OCI-LY3 (cell line): ENCODE data around the gene POM121L2.

Source experiments
- H2AFZ ChIP-seq: fragments of 200-600, 300-600 bp; shearing (Covaris generic); 2 replicates; pipeline ENCODE4 v1.6.0; 2014; ENCODE audit warnings: antibody characterized with exemption, low read depth, low read length
- H3K27ac ChIP-seq: fragments of 200-600, 300-600 bp; sonication (generic); 2 replicates; pipeline ENCODE4 v1.5.1; 2014; ENCODE audit warnings: mild to moderate bottlenecking, low read length, moderate library complexity, mixed read lengths
- H3K27me3 ChIP-seq: fragments of 200-600, 300-600 bp; sonication (generic); 2 replicates; pipeline ENCODE4 v1.6.1; 2014; ENCODE audit warnings: low read depth, low read length, mixed read lengths
- H3K36me3 ChIP-seq: fragments of 200-600, 300-600 bp; sonication (generic); replicated peaks from 2 replicates; pipeline ENCODE3; 2014; ENCODE audit warnings: low read depth, low read length, mixed read lengths
- H3K4me1 ChIP-seq: fragments of 300-600, 200-600 bp; sonication (generic); 2 replicates; pipeline ENCODE4 v1.6.1; 2014; ENCODE audit warnings: low read length, mixed read lengths
- H3K4me2 ChIP-seq: fragments of 200-600, 300-600 bp; sonication (generic); 2 replicates; pipeline ENCODE4 v1.6.1; 2014; ENCODE audit warnings: low read length, mixed read lengths
- H3K4me3 ChIP-seq: fragments of 300-600, 200-600 bp; sonication (generic); 2 replicates; pipeline ENCODE4 v1.5.1; 2014; ENCODE audit warnings: antibody characterized with exemption, mild to moderate bottlenecking, low read length, moderate library complexity
- H3K79me2 ChIP-seq: fragments of 300-600, 200-600 bp; shearing (Covaris generic); 2 replicates; pipeline ENCODE4 v1.6.1; 2014; ENCODE audit warnings: mild to moderate bottlenecking, low read length, mixed read lengths
- H3K9ac ChIP-seq: fragments of 300-600, 200-600 bp; shearing (Covaris generic); 2 replicates; pipeline ENCODE4 v1.6.0; 2014; ENCODE audit warnings: mild to moderate bottlenecking, low read length, moderate library complexity
- H3K9me3 ChIP-seq: fragments of 200-600, 300-600 bp; shearing (Covaris generic); 2 replicates; pipeline ENCODE4 v1.6.1; 2014; ENCODE audit warnings: low read length, mixed read lengths; ENCODE audit not compliant: insufficient read depth
- H4K20me1 ChIP-seq: fragments of 200-600, 300-600 bp; sonication (generic); 2 replicates; pipeline ENCODE4 v1.6.1; 2016; ENCODE audit warnings: low read length, mixed read lengths; ENCODE audit not compliant: insufficient read depth
- CTCF ChIP-seq: fragments of 200-600, 300-600 bp; sonication (generic); IDR thresholded peaks from 2 replicates; pipeline ENCODE4 v1.5.1; 2014; ENCODE audit warnings: antibody characterized with exemption, low read length, low read depth
- EZH2phosphoT487 ChIP-seq: fragments of 200-600 bp; shearing (Covaris generic); IDR thresholded peaks from 2 replicates; pipeline ENCODE4 v1.6.1; 2018; ENCODE audit warnings: antibody characterized with exemption, mixed run types, low read depth

Gene POM121L2

GRCh38 chr6:27281105-27281539 lies 31.0 kb downstream of the POM121L2 start:
- H2AFZ ChIP-seq: no peak overlapping the region
- no peaks in the 10 kb centered on the region for H3K27me3 ChIP-seq
- no peak overlapping the region for H3K4me3 ChIP-seq
- H3K36me3 ChIP-seq: no peaks in the 10 kb centered on the region
- H3K9ac ChIP-seq: no peak overlapping the region
- H3K9me3 ChIP-seq: no peaks in the 10 kb centered on the region
- H4K20me1 ChIP-seq: no peaks in the 10 kb centered on the region
- H3K4me1 ChIP-seq: no peaks in the 10 kb centered on the region
- TF ChIP-seq CTCF: no peak
- TF ChIP-seq EZH2phosphoT487: no peak
- no peaks in the 10 kb centered on the region for H3K79me2 ChIP-seq
- no peak overlapping the region for H3K27ac ChIP-seq
- H3K4me2 ChIP-seq: no peak overlapping the region

GRCh38 chr6:27280540-27281000 lies 31.5 kb downstream of the POM121L2 start:
- Histone ChIP-seq H3K4me3 (peak overlapping the region; percentile 12; the same call in 1 of the 2 replicates), H3K79me2 (no peaks in the 10 kb centered on the region), H3K9ac (no peak overlapping the region), H3K36me3 (no peaks in the 10 kb centered on the region), H3K4me2 (0 out of 2 replicates have a peak overlapping the region, but pooled peaks have one; percentile 24), H4K20me1 (no peaks in the 10 kb centered on the region), H2AFZ (no peak overlapping the region), H3K4me1 (no peaks in the 10 kb centered on the region), H3K9me3 (no peaks in the 10 kb centered on the region), H3K27me3 (no peaks in the 10 kb centered on the region), H3K27ac (no peak overlapping the region)
- no peak for TF ChIP-seq CTCF
- TF ChIP-seq EZH2phosphoT487: no peak

- Histone ChIP-seq H3K4me1 (no peaks in the 10 kb centered on the region), H4K20me1 (no peaks in the 10 kb centered on the region), H3K27ac (no peak overlapping the region), H3K9ac (no peak overlapping the region), H3K79me2 (no peaks in the 10 kb centered on the region), H2AFZ (no peak overlapping the region), H3K27me3 (no peaks in the 10 kb centered on the region), H3K4me2 (0 out of 2 replicates have a peak overlapping the region, but pooled peaks have one; percentile 24), H3K9me3 (no peaks in the 10 kb centered on the region), H3K36me3 (no peaks in the 10 kb centered on the region), H3K4me3 (peak overlapping the region; percentile 12; the same call in 1 of the 2 replicates)
- TF ChIP-seq CTCF: no peak
- TF ChIP-seq EZH2phosphoT487: no peak
Observed at GRCh38 chr6:27280064-27280539, 32.0 kb downstream of the POM121L2 start.

- no peak overlapping the region for H3K4me2 ChIP-seq
- no peak overlapping the region for H3K4me3 ChIP-seq
- H3K27me3 ChIP-seq: no peaks in the 10 kb centered on the region
- no peak for TF ChIP-seq CTCF
- TF ChIP-seq EZH2phosphoT487: no peak
- H4K20me1 ChIP-seq: no peaks in the 10 kb centered on the region
- H3K4me1 ChIP-seq: no peaks in the 10 kb centered on the region
- H3K79me2 ChIP-seq: no peaks in the 10 kb centered on the region
- H3K27ac ChIP-seq: no peak overlapping the region
- H3K9me3 ChIP-seq: no peaks in the 10 kb centered on the region
- H3K9ac ChIP-seq: no peak overlapping the region
- H2AFZ ChIP-seq: no peak overlapping the region
- H3K36me3 ChIP-seq: no peaks in the 10 kb centered on the region
Observed at GRCh38 chr6:27279513-27280063, 32.5 kb downstream of the POM121L2 start.
